Endodermal cell (in vitro differentiated cells): ENCODE results near the gene LRIG1. TPM values are rescaled to one million over a fixed set of nuclear protein-coding genes. Genes with fewer than 3 reads are reported as not detected.
A peak's percentile ranks its signal among the peaks of the same experiment; 100 is the strongest.

Experiments
- DNase-seq: peaks from one replicate; pipeline ENCODE4 v3.0.0-alpha.2; 2017
- H3K27ac ChIP-seq: 2 replicates; pipeline ENCODE4 v1.5.1; 2013; ENCODE audit warnings: mild to moderate bottlenecking, low read depth, low read length, moderate library complexity
- H3K27me3 ChIP-seq: 2 replicates; pipeline ENCODE4 v1.6.1; 2013; ENCODE audit warnings: mild to moderate bottlenecking, low read length, moderate library complexity; ENCODE audit not compliant: insufficient read depth, control insufficient read depth, poor library complexity, severe bottlenecking
- H3K36me3 ChIP-seq: 2 replicates; pipeline ENCODE4 v1.7.0; 2013; ENCODE audit warnings: mild to moderate bottlenecking, low read length, moderate library complexity; ENCODE audit not compliant: control insufficient read depth, insufficient read depth
- H3K4me1 ChIP-seq: one replicate; pipeline ENCODE4 v1.7.0; 2013; ENCODE audit warnings: low read length; ENCODE audit not compliant: control insufficient read depth, insufficient read depth
- H3K4me3 ChIP-seq: 2 replicates; pipeline ENCODE4 v1.5.1; 2013; ENCODE audit warnings: mild to moderate bottlenecking, low read length, moderate library complexity
- H3K9ac ChIP-seq: 2 replicates; pipeline ENCODE4 v1.6.1; 2013; ENCODE audit warnings: mild to moderate bottlenecking, low read length, moderate library complexity; ENCODE audit not compliant: poor library complexity, severe bottlenecking; ENCODE audit errors: extremely low read depth
- H3K9me3 ChIP-seq: 2 replicates; pipeline ENCODE4 v1.6.1; 2013; ENCODE audit warnings: mild to moderate bottlenecking, low read length, moderate library complexity; ENCODE audit not compliant: control insufficient read depth
- H3K27ac Mint-ChIP-seq: 2 replicates; pipeline ENCODE4 v1.8.0; 2020; ENCODE audit warnings: mixed read lengths
- H3K27me3 Mint-ChIP-seq: 2 replicates; pipeline ENCODE4 v1.8.0; 2021; ENCODE audit warnings: mild to moderate bottlenecking, mixed read lengths; ENCODE audit not compliant: insufficient read depth
- H3K36me3 Mint-ChIP-seq: 2 replicates; pipeline ENCODE4 v1.8.0; 2020; ENCODE audit warnings: low read depth, mixed read lengths
- H3K4me1 Mint-ChIP-seq: 2 replicates; pipeline ENCODE4 v1.8.0; 2020; ENCODE audit warnings: mixed read lengths
- H3K4me3 Mint-ChIP-seq: 2 replicates; pipeline ENCODE4 v1.8.0; 2020; ENCODE audit warnings: mild to moderate bottlenecking, moderate library complexity, mixed read lengths
- H3K9me3 Mint-ChIP-seq: 2 replicates; pipeline ENCODE4 v1.8.0; 2020; ENCODE audit warnings: mild to moderate bottlenecking, mixed read lengths
- CTCF ChIP-seq: fragments of 200-600 bp; sonication (generic); conservative IDR thresholded peaks from 2 replicates; pipeline ENCODE4 v1.5.0; 2021; ENCODE audit warnings: antibody characterized with exemption, mild to moderate bottlenecking
- WGBS, 2 experiments: methylation state at CpG; one replicate each; pipeline versions ENCODE4 v1.1.5 to v1.1.7; 2013; ENCODE audit warnings: missing lambda C conversion rate in 2 of 2, mixed read lengths in 1 of 2; ENCODE audit not compliant: insufficient coverage in 1 of 2, insufficient read length in 1 of 2; 5-methylcytosine and 5-hydroxymethylcytosine counted together
- total RNA-seq, 2 donors: library from RNA; stranded (reverse); fragmentation: NEBNext Ultra II Directional in 1 of 2; extraction: Animal tissue kit (Norgen Biotek cat#: 25700) in 1 of 2; gene quantifications; 2 replicates in 1 of 2; 3 replicates in 1 of 2; pipeline ENCODE4 v1.2.1, GENCODE V29; 2021

LRIG1 gene
- total RNA-seq, 2 donors from 2014 or later: 37.5 to 42.3 TPM

- Histone ChIP-seq H3K9ac (no peak overlapping the region), H3K27ac (peak overlapping the region; percentile 87), H3K9me3 (peaks cover 57% of the 10 kb centered on the region), H3K27me3 (no peaks in the 10 kb centered on the region), H3K4me3 (no peak overlapping the region), H3K36me3 (peaks cover 70% of the 10 kb centered on the region), H3K4me1 (peaks cover 27% of the 10 kb centered on the region)
- H3K27me3 Mint-ChIP-seq: no peaks in the 10 kb centered on the region
- 93% methylated on average over 12 to 14 of the region's 14 CpGs for WGBS, 2 experiments
- no peak for DNase-seq
- H3K4me3 Mint-ChIP-seq: no peak overlapping the region
- peaks cover 37% of the 10 kb centered on the region for H3K4me1 Mint-ChIP-seq
- peaks cover 64% of the 10 kb centered on the region for H3K36me3 Mint-ChIP-seq
- TF ChIP-seq CTCF: no peak
- H3K9me3 Mint-ChIP-seq: peaks cover 47% of the 10 kb centered on the region
- H3K27ac Mint-ChIP-seq: no peak overlapping the region
Measured at GRCh38 chr3:66419036-66419435, 81.8 kb downstream of the LRIG1 start.

GRCh38 chr3:66418475-66418931 is 82.3 kb downstream of the LRIG1 start:
- H3K9me3 ChIP-seq: peaks cover 52% of the 10 kb centered on the region
- 93 to 100% methylated on average over 10 to 12 of the region's 12 CpGs for WGBS, 2 experiments
- peak overlapping the region; percentile 87 for H3K27ac ChIP-seq
- peaks cover 60% of the 10 kb centered on the region for H3K36me3 Mint-ChIP-seq
- H3K27me3 ChIP-seq: no peaks in the 10 kb centered on the region
- DNase-seq: no peak
- H3K9ac ChIP-seq: no peak overlapping the region
- TF ChIP-seq CTCF: no peak
- peaks cover 43% of the 10 kb centered on the region for H3K9me3 Mint-ChIP-seq
- no peaks in the 10 kb centered on the region for H3K27me3 Mint-ChIP-seq
- peaks cover 67% of the 10 kb centered on the region for H3K36me3 ChIP-seq
- no peak overlapping the region for H3K4me3 Mint-ChIP-seq
- peaks cover 27% of the 10 kb centered on the region for H3K4me1 ChIP-seq
- H3K4me1 Mint-ChIP-seq: peaks cover 37% of the 10 kb centered on the region
- H3K27ac Mint-ChIP-seq: no peak overlapping the region
- no peak overlapping the region for H3K4me3 ChIP-seq

GRCh38 chr3:66416556-66417304 is 84.1 kb downstream of the LRIG1 start:
- H3K27ac Mint-ChIP-seq: peak overlapping the region; percentile 72
- no peaks in the 10 kb centered on the region for H3K27me3 Mint-ChIP-seq
- Histone ChIP-seq H3K27me3 (no peaks in the 10 kb centered on the region), H3K4me1 (peaks cover 27% of the 10 kb centered on the region), H3K9ac (no peak overlapping the region), H3K9me3 (peaks cover 34% of the 10 kb centered on the region), H3K27ac (peak overlapping the region; percentile 22), H3K4me3 (peak overlapping the region; percentile 24), H3K36me3 (peaks cover 75% of the 10 kb centered on the region)
- peaks cover 26% of the 10 kb centered on the region for H3K9me3 Mint-ChIP-seq
- H3K4me3 Mint-ChIP-seq: no peak overlapping the region
- no peak for DNase-seq
- peaks cover 37% of the 10 kb centered on the region for H3K4me1 Mint-ChIP-seq
- 81 to 83% methylated on average over 13 to 14 of the region's 14 CpGs for WGBS, 2 experiments
- TF ChIP-seq CTCF: no peak
- peaks cover 60% of the 10 kb centered on the region for H3K36me3 Mint-ChIP-seq
